OCI-LY7 (cell line): Measurements from ENCODE around the gene MTCH1. TPM values are rescaled to one million over a fixed set of nuclear protein-coding genes. Genes with fewer than 3 reads are reported as not detected.

Experiments
- BruUV-seq: library from RNA; stranded (reverse); fragments of 400-500 nt; replicated peaks from 2 replicates; lab custom pipeline; 2021; lab: Mats Ljungman, UMichigan
- CTCF ChIA-PET: fragments of 300-600 bp; sonication (Branson Sonifier 250); formaldehyde crosslinking; loops from one replicate; lab custom pipeline; 2022; ENCODE audit warnings: antibody characterized with exemption; ENCODE audit not compliant: unreplicated experiment; lab: Charles Lee
- POLR2A ChIA-PET: fragments of 300-600 bp; sonication (Branson Sonifier 250); formaldehyde crosslinking; loops from one replicate; lab custom pipeline; 2022; ENCODE audit warnings: antibody characterized with exemption; lab: Charles Lee
- DNase-seq: peaks from one replicate; pipeline ENCODE4 v3.0.0-alpha.2; 2015; ENCODE audit warnings: low spot score
- H2AFZ ChIP-seq: fragments of 200-600 bp; sonication (generic), shearing (Covaris generic); 2 replicates; pipeline ENCODE4 v1.6.1; 2014; ENCODE audit warnings: mild to moderate bottlenecking, antibody characterized with exemption, low read length, moderate library complexity
- H3K27ac ChIP-seq: fragments of 200-600 bp; sonication (generic); 2 replicates; pipeline ENCODE4 v1.5.1; 2014; ENCODE audit warnings: mixed run types, low read depth, mild to moderate bottlenecking, moderate library complexity, low read length, inconsistent platforms; ENCODE audit not compliant: poor library complexity, severe bottlenecking
- H3K36me3 ChIP-seq: fragments of 200-600 bp; sonication (generic); 2 replicates; pipeline ENCODE4 v1.6.1; 2014; ENCODE audit warnings: mild to moderate bottlenecking, antibody characterized with exemption, low read length, moderate library complexity, mixed read lengths; ENCODE audit not compliant: insufficient read depth
- H3K4me1 ChIP-seq: fragments of 200-600 bp; sonication (generic); 2 replicates; pipeline ENCODE4 v1.5.1; 2014; ENCODE audit warnings: mild to moderate bottlenecking, low read length; ENCODE audit not compliant: insufficient read depth, poor library complexity, severe bottlenecking
- H3K4me2 ChIP-seq: fragments of 200-600 bp; sonication (generic); 2 replicates; pipeline ENCODE4 v1.6.1; 2014; ENCODE audit warnings: mild to moderate bottlenecking, low read length
- H3K4me3 ChIP-seq: fragments of 200-600 bp; sonication (generic); 2 replicates; pipeline ENCODE4 v1.5.1; 2014; ENCODE audit warnings: mild to moderate bottlenecking, low read depth, low read length; ENCODE audit not compliant: poor library complexity, severe bottlenecking
- H3K79me2 ChIP-seq: fragments of 200-600 bp; sonication (generic); 2 replicates; pipeline ENCODE4 v1.6.1; 2016; ENCODE audit warnings: low read depth, mild to moderate bottlenecking, low read length, moderate library complexity, mixed read lengths; ENCODE audit not compliant: insufficient read depth
- H3K9me2 ChIP-seq: fragments of 200-600 bp; sonication (generic); 2 replicates; pipeline ENCODE4 v1.6.1; 2016; ENCODE audit warnings: mild to moderate bottlenecking, low read length, mixed read lengths; ENCODE audit not compliant: insufficient read depth
- H3K9me3 ChIP-seq: fragments of 200-600 bp; sonication (generic); 2 replicates; pipeline ENCODE4 v1.6.1; 2014; ENCODE audit warnings: mild to moderate bottlenecking, mixed run types, low read length, mixed read lengths
- H4K20me1 ChIP-seq: fragments of 200-600 bp; sonication (generic); 2 replicates; pipeline ENCODE4 v1.6.1; 2014; ENCODE audit warnings: mild to moderate bottlenecking, antibody characterized with exemption, low read length, moderate library complexity, mixed read lengths; ENCODE audit not compliant: insufficient read depth
- CTCF ChIP-seq: fragments of 200-600 bp; sonication (generic); conservative IDR thresholded peaks from 2 replicates; pipeline ENCODE4 v1.5.1; 2014; ENCODE audit warnings: mild to moderate bottlenecking, antibody characterized with exemption, low read length, moderate library complexity, mixed read lengths
- EZH2phosphoT487 ChIP-seq: fragments of 200-600 bp; sonication (generic); IDR thresholded peaks from 2 replicates; pipeline ENCODE4 v1.6.1; 2018; ENCODE audit warnings: low read depth, borderline replicate concordance, mild to moderate bottlenecking, mixed run types, antibody characterized with exemption, low read length, moderate library complexity, mixed read lengths
- intact Hi-C: fragments of 100-400 bp; cut with micrococcal nuclease; formaldehyde crosslinking; loops from one replicate; pipeline ENCODE4 v1.10.0; 2022; ENCODE audit not compliant: unreplicated experiment
- total RNA-seq, 2 experiments: library from RNA; depleted of rRNA in 1 of 2; stranded (reverse); fragments of >200 nt in 1 of 2; shearing (Covaris generic) in 1 of 2; gene quantifications; 2 replicates each; pipeline ENCODE4 v1.2.3, GENCODE V29; 2014 to 2022

MTCH1 gene
- total RNA-seq, 2 experiments from 2014 or later = 72.5 to 93.7 TPM

- Histone ChIP-seq H3K79me2 (no peaks in the 10 kb centered on the region), H3K27ac (no peak overlapping the region), H3K4me1 (peaks cover 13% of the 10 kb centered on the region), H3K9me2 (no peaks in the 10 kb centered on the region), H3K36me3 (no peaks in the 10 kb centered on the region), H3K4me2 (no peak overlapping the region; the same call in 1 of the 2 replicates), H2AFZ (no peak overlapping the region), H3K4me3 (no peak overlapping the region), H3K9me3 (no peaks in the 10 kb centered on the region), H4K20me1 (no peaks in the 10 kb centered on the region)
- CTCF ChIA-PET = interaction anchor here (0.6 to 1.7 kb wide), 17 partner anchors 11 to 240 kb away, joined by 3 to 31 read pairs (median 5); partner anchors contain the start of genes C6orf89 and TMEM217
- intact Hi-C loops = loop anchor here (1.0 to 5.0 kb wide), 7 partner anchors 33 to 251 kb away; partner anchors contain the start of gene C6orf89
- DNase-seq = no peak
- no TSS peak for BruUV-seq
- TF ChIP-seq CTCF (no peak), EZH2phosphoT487 (no peak)
- POLR2A ChIA-PET = interaction anchor here (0.7 to 2.2 kb wide), 5 partner anchors 11 to 133 kb away, joined by 3 to 12 read pairs (median 6); no protein-coding TSS in a partner anchor
These were observed 31.7 kb upstream of the MTCH1 start for GRCh38 chr6:37017606-37018197.

- Histone ChIP-seq H3K4me2 (no peak overlapping the region), H3K9me2 (no peaks in the 10 kb centered on the region), H3K27ac (no peak overlapping the region), H3K79me2 (no peaks in the 10 kb centered on the region), H3K36me3 (no peaks in the 10 kb centered on the region), H2AFZ (no peak overlapping the region), H3K9me3 (no peaks in the 10 kb centered on the region), H3K4me3 (no peak overlapping the region), H3K4me1 (peaks cover 13% of the 10 kb centered on the region), H4K20me1 (no peaks in the 10 kb centered on the region)
- intact Hi-C loops = loop anchor here (5.0 kb wide), 1 partner anchor 235 kb away; no protein-coding TSS in a partner anchor
- POLR2A ChIA-PET = interaction anchor here (1.5 to 2.2 kb wide), 2 partner anchors 10 to 132 kb away, joined by 7 to 12 read pairs; no protein-coding TSS in a partner anchor
- TF ChIP-seq CTCF (no peak), EZH2phosphoT487 (no peak)
- BruUV-seq = no TSS peak
- DNase-seq = no peak
- CTCF ChIA-PET = interaction anchor here (1.4 to 1.7 kb wide), 4 partner anchors 37 to 196 kb away, joined by 3 to 11 read pairs (median 9); partner anchors contain the start of gene C6orf89
These were observed 31.0 kb upstream of the MTCH1 start for GRCh38 chr6:37016995-37017394.

DNA sequence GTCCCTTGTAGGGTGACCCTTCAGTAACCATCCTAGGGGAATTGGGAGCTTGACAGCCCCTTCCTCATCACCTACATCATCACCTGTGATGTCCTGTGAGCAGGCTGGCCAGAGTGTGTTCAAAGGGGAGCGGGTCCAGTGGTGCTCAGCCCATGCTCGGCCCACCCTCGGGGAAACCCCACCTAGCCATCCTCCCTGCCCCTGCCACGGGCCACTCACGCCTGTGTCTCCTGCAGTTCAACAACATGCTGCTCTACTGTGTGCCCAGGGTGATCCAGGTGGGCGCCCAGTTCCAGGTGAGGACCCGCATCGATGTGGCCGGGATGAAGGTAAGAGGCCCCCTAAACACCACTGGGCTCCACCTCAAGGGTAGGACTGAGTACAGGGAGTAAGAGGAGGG lies 29.5 kb upstream of the MTCH1 start:
- H3K4me3 ChIP-seq = no peak overlapping the region
- H3K9me3 ChIP-seq = no peaks in the 10 kb centered on the region
- no peak for DNase-seq
- CTCF ChIA-PET = no interaction called here
- intact Hi-C loops = loop anchor here (5.0 kb wide), 1 partner anchor 233 kb away; no protein-coding TSS in a partner anchor
- POLR2A ChIA-PET = interaction anchor here (0.5 kb wide), 1 partner anchor 175 kb away, joined by 3 read pairs; no protein-coding TSS in a partner anchor
- H4K20me1 ChIP-seq = no peaks in the 10 kb centered on the region
- H2AFZ ChIP-seq = no peak overlapping the region
- no peak overlapping the region for H3K4me2 ChIP-seq
- BruUV-seq = no TSS peak
- H3K27ac ChIP-seq = no peak overlapping the region
- H3K4me1 ChIP-seq = peaks cover 13% of the 10 kb centered on the region
- H3K9me2 ChIP-seq = no peaks in the 10 kb centered on the region
- no peaks in the 10 kb centered on the region for H3K36me3 ChIP-seq
- TF ChIP-seq CTCF (no peak), EZH2phosphoT487 (no peak)
- no peaks in the 10 kb centered on the region for H3K79me2 ChIP-seq
